PFSK-1 (cell line): ENCODE results near the gene BAIAP2L1.

Experiments used
- FOXP2 ChIP-seq: optimal IDR thresholded peaks from 2 replicates; pipeline ENCODE3; 2011; ENCODE audit warnings: borderline replicate concordance, control low read depth, inconsistent platforms; ENCODE audit not compliant: insufficient read depth; ENCODE audit errors: extremely low read length, extremely low read depth
- POLR2AphosphoS5 ChIP-seq: IDR thresholded peaks from 2 replicates; pipeline ENCODE4 v1.6.1; 2012; ENCODE audit warnings: low read depth, mild to moderate bottlenecking, control low read depth, low read length, moderate library complexity
- SIN3A ChIP-seq: IDR thresholded peaks from 2 replicates; pipeline ENCODE4 v1.6.1; 2012; ENCODE audit warnings: mild to moderate bottlenecking, low read length, moderate library complexity, borderline replicate concordance; ENCODE audit not compliant: insufficient read depth
- TAF1 ChIP-seq: IDR thresholded peaks from 2 replicates; pipeline ENCODE4 v1.6.1; 2012; ENCODE audit warnings: low read length, control low read depth, borderline replicate concordance; ENCODE audit not compliant: insufficient read depth
- TF ChIP-seq, protein P1 (sequence below), 2 experiments: IDR thresholded peaks; 2 replicates each; pipeline versions ENCODE4 v1.6.1 to v1.8.0; 2011 to 2012; ENCODE audit warnings: low read depth in 2 of 2, low read length in 2 of 2, control low read depth in 1 of 2, inconsistent platforms in 1 of 2, mild to moderate bottlenecking in 1 of 2, moderate library complexity in 1 of 2; ENCODE audit not compliant: insufficient read depth in 1 of 2

BAIAP2L1 gene

DNA sequence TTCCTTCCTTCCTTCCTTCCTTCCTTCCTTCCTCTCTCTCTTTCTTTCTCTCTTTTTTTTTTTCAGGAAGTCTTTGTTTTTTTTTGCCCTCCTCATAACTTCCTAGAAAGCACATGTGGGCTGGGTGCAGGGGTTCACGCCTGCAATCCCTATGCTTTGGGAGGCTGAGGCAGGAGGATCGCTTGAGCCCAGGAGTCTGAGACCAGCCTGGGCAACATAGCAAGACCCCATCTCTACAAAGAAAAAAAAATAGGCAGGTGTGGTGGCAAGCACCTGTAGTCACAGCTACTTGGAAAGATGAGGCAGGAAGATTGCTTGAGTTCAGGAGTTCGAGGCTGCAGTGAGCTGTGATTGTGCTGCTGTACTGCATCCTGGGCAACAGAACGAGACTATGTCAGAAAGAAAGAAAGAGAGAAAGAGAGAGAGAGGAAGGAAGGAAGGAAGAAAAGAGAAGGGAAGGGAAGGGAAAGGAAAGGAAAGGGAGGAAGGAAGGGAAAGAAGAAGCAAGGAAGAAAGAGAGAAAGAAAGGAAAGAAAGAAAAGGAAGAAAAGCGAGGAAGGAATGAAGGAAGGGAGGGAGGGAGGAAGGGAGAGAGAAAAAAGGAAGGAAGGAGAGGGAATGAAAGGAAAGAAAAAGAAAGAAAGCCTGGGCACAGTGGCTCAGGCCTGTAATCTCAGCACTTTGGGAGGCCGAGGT is 13.5 kb upstream of the BAIAP2L1 start:
- TF ChIP-seq FOXP2 (no peak), SIN3A (no peak), POLR2AphosphoS5 (no peak), TAF1 (no peak)
- TF ChIP-seq, protein P1, sequence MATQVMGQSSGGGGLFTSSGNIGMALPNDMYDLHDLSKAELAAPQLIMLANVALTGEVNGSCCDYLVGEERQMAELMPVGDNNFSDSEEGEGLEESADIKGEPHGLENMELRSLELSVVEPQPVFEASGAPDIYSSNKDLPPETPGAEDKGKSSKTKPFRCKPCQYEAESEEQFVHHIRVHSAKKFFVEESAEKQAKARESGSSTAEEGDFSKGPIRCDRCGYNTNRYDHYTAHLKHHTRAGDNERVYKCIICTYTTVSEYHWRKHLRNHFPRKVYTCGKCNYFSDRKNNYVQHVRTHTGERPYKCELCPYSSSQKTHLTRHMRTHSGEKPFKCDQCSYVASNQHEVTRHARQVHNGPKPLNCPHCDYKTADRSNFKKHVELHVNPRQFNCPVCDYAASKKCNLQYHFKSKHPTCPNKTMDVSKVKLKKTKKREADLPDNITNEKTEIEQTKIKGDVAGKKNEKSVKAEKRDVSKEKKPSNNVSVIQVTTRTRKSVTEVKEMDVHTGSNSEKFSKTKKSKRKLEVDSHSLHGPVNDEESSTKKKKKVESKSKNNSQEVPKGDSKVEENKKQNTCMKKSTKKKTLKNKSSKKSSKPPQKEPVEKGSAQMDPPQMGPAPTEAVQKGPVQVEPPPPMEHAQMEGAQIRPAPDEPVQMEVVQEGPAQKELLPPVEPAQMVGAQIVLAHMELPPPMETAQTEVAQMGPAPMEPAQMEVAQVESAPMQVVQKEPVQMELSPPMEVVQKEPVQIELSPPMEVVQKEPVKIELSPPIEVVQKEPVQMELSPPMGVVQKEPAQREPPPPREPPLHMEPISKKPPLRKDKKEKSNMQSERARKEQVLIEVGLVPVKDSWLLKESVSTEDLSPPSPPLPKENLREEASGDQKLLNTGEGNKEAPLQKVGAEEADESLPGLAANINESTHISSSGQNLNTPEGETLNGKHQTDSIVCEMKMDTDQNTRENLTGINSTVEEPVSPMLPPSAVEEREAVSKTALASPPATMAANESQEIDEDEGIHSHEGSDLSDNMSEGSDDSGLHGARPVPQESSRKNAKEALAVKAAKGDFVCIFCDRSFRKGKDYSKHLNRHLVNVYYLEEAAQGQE (IDR thresholded peaks at IDR 0.05; ENCODE audit: insufficient read depth in 1 of 2, low read depth in 2 of 2, low read length in 2 of 2): no peak

- TF ChIP-seq POLR2AphosphoS5: no peak
- TF ChIP-seq, protein P1 (IDR thresholded peaks at IDR 0.05; ENCODE audit: insufficient read depth in 1 of 2, low read depth in 2 of 2, low read length in 2 of 2): no peak
- no peak for TF ChIP-seq TAF1
- no peak for TF ChIP-seq SIN3A
- no peak for TF ChIP-seq FOXP2
These were observed 9.0 kb upstream of the BAIAP2L1 start for GRCh38 chr7:98409843-98410242.

DNA sequence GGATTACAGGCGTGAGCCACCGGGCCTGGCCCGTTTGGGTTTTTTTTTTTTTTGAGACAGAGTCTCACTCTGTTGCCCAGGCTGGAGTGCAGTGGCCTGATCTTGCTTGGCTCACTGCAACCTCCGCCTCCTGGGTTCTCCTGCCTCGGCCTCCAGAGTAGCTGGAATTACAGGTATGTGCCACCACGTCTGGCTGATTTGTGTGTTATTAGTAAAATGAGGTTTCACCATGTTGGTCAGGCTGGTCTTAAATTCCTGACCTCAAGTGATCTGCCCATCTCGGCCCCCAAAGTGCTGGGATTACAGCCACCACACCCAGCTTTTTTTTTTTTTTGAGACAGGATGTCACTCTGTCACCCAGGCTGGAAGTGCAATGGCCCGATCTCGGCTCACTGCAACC is 5.9 kb upstream of the BAIAP2L1 start:
- TF ChIP-seq SIN3A (no peak), POLR2AphosphoS5 (no peak), TAF1 (no peak), FOXP2 (no peak)
- TF ChIP-seq, protein P1 (IDR thresholded peaks at IDR 0.05; ENCODE audit: insufficient read depth in 1 of 2, low read depth in 2 of 2, low read length in 2 of 2): no peak

GRCh38 chr7:98404840-98405239 is 4.0 kb upstream of the BAIAP2L1 start:
- TF ChIP-seq, protein P1 (IDR thresholded peaks at IDR 0.05; ENCODE audit: insufficient read depth in 1 of 2, low read depth in 2 of 2, low read length in 2 of 2): no peak
- TF ChIP-seq FOXP2: no peak
- TF ChIP-seq TAF1: no peak
- no peak for TF ChIP-seq POLR2AphosphoS5
- TF ChIP-seq SIN3A: no peak
